Epidermal melanocyte (primary cell): ENCODE results near the gene MRPS27.
A peak's percentile ranks its signal among the peaks of the same experiment; 100 is the strongest.

Experiments
- DNase-seq: peaks from one replicate; pipeline ENCODE4 v3.0.0; 2011; ENCODE audit warnings: low spot score; ENCODE audit not compliant: insufficient read length

MRPS27 gene

DNA sequence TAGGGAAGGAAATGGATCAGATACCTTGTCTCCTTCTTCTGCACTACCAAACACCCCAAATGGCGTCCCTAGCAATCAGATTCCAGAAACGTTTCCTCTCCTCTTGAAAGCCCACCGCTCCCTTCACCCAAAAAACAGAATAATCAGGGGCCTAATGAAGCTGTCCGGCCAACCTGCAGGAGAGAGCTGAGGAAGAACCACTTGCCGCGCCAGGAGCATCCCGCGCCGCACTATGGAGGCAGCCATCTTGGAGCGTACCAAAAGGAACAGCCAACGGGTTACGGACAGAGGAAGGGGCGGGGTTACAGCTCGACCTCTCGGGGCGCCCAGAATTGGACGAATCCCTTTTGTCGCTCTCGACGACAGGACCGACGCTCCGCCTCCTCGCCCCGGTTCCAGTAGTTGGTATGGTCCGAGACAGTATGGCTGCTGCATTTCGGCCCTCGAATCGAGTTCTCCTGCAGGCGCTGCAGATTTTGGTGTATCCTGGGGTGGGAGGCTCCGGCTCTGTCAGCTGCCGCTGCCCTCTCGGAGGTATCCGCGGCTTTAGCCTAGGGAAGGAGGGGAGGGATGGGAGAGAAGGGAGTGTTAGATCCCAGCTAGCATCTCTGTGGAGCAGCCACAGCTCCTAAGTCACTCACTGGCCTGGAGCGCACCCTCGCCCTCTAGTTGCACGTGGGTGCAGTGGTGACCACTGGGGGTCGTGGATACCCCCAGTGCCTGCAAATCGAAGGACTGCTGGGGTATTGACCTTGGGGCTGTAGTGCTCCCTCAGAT, at the start of gene MRPS27, which contains the start of gene PTCD2:
Gene MRPS27 (minus strand): TSS at position 265 of the 777 bp plus-strand sequence. CDS start 19 bp downstream, at position 246.
Gene PTCD2 (plus strand): TSS at position 398 of the 777 bp plus-strand sequence. CDS start 10 bp downstream, at position 408.
- peak; percentile 96 for DNase-seq

GRCh38 chr5:72369711-72370110, 49.7 kb upstream of the MRPS27 start:
- no peak for DNase-seq

DNA sequence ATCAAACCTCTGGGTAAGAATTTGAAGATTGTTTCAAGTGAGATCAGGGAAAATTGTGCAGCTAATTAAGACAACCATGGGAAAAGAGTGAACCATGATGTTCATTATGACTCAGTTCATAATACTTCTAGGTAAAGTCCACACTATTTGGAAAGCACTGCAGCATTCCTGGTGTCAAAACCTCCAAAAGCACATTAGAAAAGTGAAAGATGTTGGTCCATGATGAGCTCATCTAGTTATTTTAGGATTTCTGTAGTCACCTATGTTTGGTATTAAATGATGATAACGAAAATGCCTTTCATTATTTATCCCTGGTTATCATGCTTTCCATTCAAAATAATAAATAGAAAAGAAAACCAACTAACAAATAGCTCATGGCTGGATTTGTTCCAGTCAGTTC, 49.3 kb upstream of the MRPS27 start:
- no peak for DNase-seq

DNA sequence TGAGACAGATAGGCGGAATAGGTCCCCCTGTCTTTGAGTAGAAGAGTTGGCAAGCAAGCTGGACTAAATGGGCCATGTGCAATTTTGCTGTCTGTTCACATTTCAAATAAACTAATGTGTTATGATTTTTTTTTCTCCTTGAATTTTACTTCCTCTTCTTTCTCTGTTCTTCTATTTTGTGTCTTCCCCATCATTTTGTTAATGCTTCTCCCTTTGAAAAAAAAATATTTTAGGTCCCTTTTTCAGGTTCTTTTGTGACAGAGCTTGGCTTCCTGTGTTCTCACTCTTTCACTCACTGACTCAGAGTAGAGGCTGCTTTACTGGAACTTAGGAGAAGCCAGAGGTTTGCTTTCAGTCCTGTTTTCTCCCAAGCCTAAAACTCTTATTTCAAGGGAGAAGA, 48.2 kb upstream of the MRPS27 start:
- no peak for DNase-seq

DNA sequence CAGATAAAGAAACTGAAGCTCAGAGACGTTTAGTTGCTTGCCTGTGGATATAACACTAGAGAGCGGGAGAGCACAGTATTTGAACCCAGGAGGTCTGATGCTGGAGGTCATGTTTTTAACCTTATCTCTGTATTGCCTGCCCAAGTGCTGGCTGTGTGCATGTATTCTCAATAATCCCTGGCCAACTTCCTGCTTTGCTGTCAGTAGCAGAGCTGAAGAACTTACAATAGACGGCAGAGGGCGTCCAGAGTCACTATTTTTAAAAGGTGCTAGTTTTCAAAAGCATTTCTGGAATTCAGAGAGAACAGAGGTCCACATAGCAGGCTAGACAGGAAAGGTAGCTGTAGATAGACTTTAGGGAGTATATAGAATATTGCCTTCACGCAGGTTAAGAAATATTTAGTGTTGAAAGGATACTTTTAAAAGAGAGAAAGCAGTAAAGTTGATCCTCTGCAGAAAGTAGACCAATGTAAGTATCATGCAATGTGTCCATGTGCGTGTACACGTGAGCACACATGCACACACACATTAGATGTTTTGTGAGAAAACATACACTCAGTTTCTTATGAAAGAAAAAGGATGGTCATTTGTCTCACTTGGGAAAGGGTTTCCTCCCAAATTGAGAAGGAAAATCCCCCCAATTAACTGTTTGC, 46.4 kb upstream of the MRPS27 start:
- no peak for DNase-seq

DNA sequence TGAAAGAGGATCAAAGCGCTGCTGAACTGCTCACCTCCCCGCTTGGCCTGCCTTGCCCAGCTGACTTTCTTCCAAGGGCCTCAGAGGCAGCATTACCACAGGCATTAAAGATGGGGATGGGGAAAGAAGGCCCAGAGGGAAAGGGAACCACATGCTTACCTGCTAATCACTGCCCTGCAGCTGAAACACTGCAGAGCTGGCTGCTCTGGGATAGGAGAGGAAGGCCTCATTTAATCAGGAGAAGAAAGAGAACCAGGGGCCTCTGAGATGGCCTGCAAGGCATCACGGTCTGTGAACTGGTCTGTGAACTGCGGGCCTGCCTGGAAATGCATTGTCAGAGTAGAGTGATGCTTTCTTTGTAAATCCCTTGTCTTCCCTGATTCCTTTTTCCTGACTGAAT, 44.9 kb upstream of the MRPS27 start:
- no peak for DNase-seq

GRCh38 chr5:72364171-72364570, 44.1 kb upstream of the MRPS27 start:
- DNase-seq, result no peak

GRCh38 chr5:72363166-72363802, 43.2 kb upstream of the MRPS27 start:
- DNase-seq, result no peak

- no peak for DNase-seq
Observed at GRCh38 chr5:72359886-72360285, 39.8 kb upstream of the MRPS27 start.

- no peak for DNase-seq
Observed at GRCh38 chr5:72358925-72359324, 38.9 kb upstream of the MRPS27 start.

GRCh38 chr5:72356361-72356760, 36.3 kb upstream of the MRPS27 start:
- no peak for DNase-seq

- no peak for DNase-seq
Observed at GRCh38 chr5:72355706-72356299, 35.8 kb upstream of the MRPS27 start.

- no peak for DNase-seq
Observed at GRCh38 chr5:72353046-72353445, 33.0 kb upstream of the MRPS27 start.

DNA sequence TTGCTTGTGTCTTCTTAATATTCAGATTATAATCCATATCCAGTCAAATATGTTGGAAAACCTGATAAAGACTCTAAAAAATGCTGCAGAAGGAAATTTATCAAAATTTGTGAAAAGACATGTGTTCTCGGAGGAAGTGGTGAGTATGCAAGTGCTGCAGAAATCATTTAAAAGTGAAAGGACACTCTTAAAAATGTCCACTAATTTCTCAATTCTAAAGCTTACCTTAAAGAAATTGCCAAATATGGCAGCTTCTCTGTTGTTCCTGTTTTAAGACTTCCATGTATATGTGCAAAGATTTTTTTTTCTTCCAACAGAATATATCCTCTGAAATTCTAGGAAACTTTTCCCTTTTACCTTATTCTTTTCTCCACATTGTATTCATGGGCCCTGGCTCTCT, 32.6 kb upstream of the MRPS27 start:
- DNase-seq, result no peak

GRCh38 chr5:72351376-72351775, 31.3 kb upstream of the MRPS27 start:
- DNase-seq, result no peak

- DNase-seq, result no peak
Observed at GRCh38 chr5:72347801-72348308, 27.8 kb upstream of the MRPS27 start.

DNA sequence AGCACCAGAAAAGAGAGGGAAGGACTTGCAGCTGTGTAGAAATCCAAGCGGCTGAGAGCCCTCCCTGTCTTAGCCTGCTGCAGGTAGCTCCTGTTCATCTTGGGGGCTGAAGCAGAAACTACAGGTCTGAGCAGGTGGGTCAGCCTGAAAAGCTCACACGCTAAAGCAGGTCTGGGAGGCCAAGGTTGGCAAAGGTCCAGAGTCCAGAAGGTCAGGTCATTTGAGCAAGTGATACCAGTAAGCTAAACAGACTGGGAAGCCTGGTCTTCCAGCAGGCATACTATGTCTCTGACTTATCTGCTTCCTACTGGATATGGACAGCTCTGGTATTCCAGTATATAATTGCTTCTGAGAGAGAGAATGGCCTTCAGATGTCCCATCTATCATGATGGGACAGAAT, 26.4 kb upstream of the MRPS27 start:
- no peak for DNase-seq

- DNase-seq, result no peak
Observed at GRCh38 chr5:72338689-72339209, 18.7 kb upstream of the MRPS27 start.

GRCh38 chr5:72337159-72337558, 17.1 kb upstream of the MRPS27 start:
- DNase-seq, result no peak

DNA sequence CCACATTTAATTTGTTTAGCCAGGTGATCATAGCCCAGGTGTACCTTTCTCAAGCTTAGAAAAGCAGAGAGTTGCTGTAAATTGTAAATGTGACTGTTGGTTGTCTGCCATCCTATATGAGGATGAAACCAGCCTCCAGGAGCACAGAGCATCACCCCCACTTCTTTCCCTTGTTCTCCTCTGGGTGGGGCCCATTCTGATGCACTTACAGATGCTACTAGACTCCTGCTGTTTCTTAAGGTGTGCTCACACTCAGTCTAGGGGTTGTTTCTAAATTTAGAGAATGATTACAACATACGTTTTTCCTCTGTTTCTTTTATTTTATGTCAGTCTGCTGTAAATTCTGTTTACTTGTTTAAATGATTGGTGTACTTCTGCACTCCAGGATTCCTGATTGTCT, 10.7 kb upstream of the MRPS27 start:
- DNase-seq, result no peak

- no peak for DNase-seq
Observed at GRCh38 chr5:72328172-72328571, 8.1 kb upstream of the MRPS27 start.

DNA sequence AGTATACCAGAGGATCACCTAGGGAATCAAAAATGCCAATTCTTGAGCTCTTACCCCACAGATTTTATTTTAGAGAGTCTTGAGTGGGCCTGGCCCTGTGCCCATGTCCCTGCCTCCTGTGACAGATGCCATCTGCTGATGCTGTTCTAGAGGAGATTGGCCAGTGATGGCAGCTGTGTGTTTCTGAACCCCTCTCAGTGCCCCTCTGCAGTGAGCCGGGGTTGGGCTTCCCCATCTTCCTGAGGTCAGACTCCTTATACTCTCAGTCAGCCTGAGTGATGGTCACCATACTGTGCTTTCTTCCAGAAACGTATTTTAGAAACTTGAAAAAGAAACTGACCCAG, 6.2 kb upstream of the MRPS27 start:
- no peak for DNase-seq
